HL-60/S4 (cell line): ENCODE results near the gene LCAT.

Experiments used
- in situ Hi-C: fragments of 300-500 bp; cut with MboI; formaldehyde crosslinking; loops from 2 replicates; pipeline ENCODE4 v1.14.3; 2022; ENCODE audit warnings: low sequenced_read_pairs

The LCAT gene

DNA sequence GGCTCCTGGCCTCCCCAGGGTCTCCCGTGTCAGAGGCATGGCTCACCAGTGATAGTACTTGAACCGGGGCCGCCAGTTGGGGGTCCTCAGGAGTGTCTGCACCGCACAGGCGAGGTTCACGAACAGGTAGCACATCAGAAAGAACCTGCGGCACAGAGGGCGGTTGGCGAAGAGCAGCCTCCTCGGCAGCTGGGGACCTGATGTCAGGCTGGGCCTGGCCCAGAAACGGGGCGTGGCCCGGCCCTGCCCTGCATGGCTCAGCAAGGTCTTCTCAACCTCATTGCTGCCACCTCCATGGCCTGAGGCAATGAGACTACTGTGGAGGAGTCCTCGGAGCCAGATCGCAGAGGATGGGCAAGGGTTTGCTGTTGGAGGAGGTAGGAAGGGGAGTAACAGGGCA lies 4.1 kb upstream of the LCAT start:
- in situ Hi-C loops = no loop called here

DNA sequence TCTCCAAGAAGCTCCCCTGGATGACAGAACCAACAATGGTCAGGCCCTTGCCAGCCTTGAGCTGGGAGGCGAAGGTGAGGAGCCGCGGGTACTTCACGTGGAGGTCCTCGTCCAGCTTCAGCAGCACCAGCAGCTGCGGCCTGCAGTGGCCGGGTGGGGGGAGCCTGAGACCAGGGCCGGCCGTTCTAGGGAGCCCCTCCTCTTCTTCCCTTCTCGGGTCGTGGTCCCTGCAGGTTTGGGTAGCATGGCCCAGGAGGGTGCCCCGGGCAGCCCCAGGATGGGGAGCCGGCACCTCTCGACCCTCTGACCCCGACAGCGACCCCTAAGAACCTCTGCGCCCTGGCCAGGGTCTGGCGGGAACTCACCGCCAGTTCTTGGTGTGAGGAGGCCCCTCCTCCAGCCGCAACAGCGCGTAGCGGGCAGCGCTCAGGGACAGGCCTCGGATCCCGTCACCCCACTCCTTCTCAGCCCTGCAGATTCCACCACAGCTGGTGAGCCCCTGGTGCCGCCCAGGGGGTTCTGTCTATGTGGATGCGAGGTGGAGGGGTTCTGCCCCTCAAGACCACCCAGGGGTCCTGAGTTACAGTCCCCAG lies 3.1 kb upstream of the LCAT start:
- in situ Hi-C loops = no loop called here

DNA sequence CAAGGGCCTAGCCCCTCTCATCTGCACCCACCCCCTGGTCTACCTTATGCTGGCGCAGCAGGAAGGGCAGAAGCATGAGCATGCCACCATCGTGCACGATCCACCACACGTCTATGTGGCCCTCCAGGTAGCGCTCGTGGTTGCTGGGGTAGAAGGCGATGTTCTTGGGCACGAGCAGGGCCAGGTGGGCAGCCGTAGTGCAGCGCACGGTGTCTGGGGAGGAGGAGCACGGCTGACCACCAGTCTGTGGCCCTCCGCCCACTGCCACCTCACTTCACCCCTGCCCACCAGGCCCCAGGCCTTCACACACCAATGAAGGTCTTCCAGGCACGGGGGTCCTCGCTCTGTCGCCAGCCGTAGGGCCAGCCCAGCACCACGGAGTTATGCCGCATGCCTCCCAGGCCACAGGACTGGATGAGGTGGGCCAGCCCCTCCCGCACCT lies 2.2 kb upstream of the LCAT start:
- in situ Hi-C loops = no loop called here

DNA sequence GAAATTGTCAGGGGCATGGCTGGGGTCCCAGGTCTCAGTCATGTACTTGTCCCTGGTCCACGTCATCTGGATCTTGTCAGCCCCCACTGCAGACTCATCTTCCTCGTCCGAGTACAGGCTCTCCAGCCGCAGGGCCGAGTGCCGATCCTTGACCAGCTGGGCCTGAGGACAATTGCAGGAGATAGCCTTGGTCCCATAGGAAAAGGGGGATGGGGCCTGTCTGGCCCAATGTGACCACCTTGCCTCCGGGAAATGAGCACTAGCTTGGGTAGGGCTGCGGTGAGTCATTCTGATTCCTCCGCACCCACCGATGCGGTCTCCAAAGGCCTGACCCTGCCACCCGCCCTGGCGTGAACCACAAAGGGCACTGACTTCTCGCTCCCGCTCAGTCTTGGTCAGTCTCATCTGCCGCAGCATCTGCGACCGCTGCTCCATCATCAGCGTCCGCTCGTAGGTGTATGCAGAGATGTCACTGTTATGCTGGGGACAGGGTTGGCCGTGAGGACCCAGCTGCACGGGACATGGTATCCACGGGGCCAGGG lies 1.5 kb upstream of the LCAT start:
- in situ Hi-C loops = no loop called here

DNA sequence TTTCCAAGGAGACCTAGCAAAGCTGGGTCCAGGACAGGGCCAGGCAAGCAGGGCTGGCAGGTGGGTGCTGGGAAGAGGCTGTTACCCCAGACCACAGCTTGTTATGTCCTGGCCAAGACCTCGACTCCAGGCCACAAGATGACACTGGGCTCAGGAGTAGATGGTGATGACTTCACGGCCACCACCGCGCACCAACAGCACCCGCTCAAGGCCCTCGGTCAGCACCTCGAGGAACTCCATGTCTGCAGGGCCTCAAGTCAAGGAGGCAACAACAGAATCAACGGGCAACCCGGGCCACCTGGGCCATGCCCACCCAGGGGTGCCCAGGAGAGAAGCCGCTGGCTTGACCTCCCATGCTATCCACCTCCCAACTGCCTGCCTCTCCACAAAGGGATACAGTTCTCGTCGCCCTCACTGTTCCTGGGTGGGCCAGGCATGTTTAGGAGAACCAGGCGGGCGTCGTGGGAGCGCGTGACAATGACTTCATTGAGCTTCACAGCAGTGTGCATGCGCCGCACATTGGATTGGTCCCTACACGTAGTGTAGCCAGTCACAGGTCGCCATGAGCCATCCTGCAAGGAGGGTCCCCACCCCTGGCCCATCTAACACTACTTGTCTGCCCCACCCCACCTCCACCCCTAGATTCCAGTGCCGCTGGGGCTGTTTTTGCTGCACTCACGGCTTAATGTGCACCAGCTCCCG lies 921 bp upstream of the LCAT start:
- in situ Hi-C loops = no loop called here

GRCh38 chr16:67943256-67943618 lies 683 bp downstream of the LCAT start:
- in situ Hi-C loops = no loop called here

- in situ Hi-C loops = no loop called here
Observed at GRCh38 chr16:67942510-67943255, 1.2 kb downstream of the LCAT start.

DNA sequence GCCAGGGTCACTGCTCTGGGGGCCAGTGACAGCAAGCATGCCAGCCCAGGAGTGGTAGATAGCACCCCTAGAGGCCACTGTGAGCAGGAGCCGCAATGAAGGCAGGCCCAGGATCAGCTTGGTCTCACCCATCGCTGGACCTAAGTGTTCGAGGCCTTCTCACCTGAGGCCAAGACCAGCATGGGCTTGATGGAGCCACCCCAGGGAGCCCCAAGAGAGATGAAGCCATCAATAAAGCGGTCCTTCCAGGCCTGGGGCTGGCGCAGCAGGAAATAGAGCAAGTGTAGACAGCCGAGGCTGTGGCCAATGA lies 1.8 kb downstream of the LCAT start:
- in situ Hi-C loops = no loop called here

DNA sequence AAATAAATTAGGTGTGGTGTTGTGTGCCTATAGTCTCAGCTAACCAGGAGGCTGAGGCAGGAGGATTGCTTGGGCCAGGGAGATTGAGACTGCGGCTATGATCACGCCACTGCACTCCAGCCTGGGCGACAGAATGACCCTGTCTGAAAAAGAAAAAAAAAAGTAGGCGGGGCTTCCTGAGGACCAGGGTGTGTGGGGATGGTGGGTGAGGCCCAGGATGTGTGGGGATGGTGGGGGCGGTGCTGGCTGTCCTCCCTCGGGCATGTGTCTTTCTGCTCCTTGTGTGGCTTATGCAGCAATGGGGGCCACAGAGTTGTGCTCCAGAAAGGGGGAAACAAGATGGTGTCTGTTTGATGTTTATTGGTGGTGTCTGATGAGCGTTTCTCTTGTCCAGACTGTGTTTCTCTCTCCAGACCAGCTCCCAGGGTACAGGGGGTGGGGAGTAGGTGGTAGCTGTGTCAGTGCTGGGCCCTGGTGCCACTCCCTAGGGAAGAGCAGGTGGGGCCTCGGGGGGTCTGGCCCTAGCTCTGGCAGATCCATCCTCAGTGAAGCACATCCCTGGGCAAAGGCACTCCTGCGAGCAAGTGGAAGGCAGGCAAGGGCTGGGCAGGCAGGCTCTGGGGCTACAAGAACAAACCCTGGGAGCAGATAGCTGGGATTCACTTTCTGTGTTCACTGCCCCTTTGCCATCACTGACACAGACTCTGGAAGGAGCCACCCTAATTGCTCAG lies 2.3 kb downstream of the LCAT start:
- in situ Hi-C loops = no loop called here

DNA sequence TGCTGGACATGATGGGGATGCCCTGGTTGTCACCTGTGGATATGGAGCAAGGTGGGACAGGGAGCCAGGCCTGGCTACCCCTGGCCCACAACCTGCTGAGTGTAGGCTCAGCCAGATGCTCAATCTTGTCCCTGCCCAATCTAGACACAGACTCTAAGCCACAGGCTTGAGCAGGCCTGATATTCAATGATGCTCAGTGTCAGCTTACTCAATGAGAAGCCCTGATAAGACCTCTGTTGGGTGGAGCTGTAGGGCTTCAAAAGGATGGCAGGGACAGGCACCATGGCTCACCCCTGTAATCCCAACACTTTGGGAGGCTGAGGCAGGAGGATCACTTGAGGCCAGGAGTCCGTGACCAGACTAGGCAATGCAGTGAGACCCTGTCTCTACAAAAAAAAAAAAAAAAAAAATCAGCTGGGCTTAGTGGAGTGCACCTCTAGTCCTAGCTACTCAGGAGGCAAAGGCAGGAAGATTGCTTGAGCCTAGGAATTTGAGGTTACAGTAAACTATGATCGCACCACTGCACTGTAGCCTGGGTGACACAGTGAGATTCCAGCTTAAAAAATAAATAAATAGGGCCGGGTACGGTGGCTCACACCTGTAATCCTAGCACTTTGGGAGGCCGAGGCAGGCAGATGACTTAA lies 3.4 kb downstream of the LCAT start:
- in situ Hi-C loops = no loop called here

GRCh38 chr16:67939507-67940445 lies 4.1 kb downstream of the LCAT start:
- in situ Hi-C loops = loop anchor here (10.0 kb wide), 1 partner anchor 275 kb away; the partner anchor contains the start of genes ACD, C16orf86, ENKD1 and PARD6A

DNA sequence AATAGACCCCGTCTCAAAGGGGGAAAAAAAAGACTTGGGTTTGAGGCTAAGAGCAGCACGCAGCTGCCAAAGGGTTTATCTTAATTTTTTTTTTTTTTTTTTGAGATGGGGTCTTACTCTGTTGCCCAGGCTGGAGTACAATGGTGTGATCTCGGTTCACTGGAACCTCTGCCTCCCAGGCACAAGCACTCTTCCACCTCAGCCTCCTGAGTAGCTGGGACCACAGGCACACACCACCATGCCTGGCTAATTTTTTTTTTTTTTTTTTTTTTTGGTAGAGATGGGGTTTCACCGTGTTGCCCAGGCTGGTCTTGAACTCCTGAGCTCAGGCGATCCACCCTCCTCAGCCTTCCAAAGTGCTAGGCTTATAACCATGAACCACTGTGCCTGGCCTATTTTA lies 6.2 kb downstream of the LCAT start:
- in situ Hi-C loops = loop anchor here (10.0 kb wide), 1 partner anchor 273 kb away; the partner anchor contains the start of genes ACD, C16orf86, ENKD1 and PARD6A

- in situ Hi-C loops = loop anchor here (10.0 kb wide), 1 partner anchor 272 kb away; the partner anchor contains the start of genes ACD, C16orf86, ENKD1 and PARD6A
Observed at GRCh38 chr16:67936880-67937605, 6.9 kb downstream of the LCAT start.

DNA sequence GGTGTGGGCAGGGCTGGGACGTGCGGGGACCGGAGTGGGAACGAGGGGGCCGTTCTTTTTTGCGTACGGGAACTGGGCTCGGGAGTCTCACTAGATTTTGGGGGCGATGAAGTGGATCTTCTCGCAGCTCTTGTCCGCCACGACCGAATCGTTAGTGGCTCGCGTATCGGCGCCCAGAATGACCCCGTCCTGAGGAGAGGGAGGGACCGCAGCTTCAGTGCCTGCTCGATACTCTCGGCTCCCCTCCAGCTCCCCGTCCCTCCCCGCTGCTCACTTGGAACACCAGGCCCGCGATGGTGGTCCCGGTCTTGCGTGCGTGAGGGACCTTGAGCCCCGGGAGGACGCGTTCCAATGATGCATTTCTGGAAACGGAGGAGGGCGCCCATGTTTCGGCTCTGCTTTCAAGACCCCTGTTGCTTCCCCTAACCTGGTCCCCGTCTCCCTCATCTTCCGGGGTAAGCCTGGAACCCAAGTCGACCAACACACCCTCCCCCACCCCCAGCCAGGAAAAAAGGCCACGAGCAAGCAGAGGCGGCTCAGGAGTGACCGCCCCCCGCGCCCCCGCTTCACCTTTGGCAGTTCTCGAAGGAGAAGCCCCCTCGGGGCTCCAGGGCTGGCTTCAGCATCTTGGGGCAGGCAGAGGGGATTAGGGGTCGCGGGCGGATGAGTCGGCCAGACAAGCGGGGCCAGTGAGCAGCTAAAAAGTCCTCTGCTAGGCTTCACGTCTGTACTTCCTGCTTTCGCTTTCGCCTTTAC lies 7.6 kb downstream of the LCAT start, which contains the start of gene PSMB10:
PSMB10 (minus strand) TSS at position 727 of the 756 bp plus-strand sequence; CDS start at position 626, 101 bp downstream.
- in situ Hi-C loops = loop anchor here (10.0 kb wide), 1 partner anchor 272 kb away; the partner anchor contains the start of genes ACD, C16orf86, ENKD1 and PARD6A

GRCh38 chr16:67935402-67936123 lies 8.4 kb downstream of the LCAT start:
- in situ Hi-C loops = loop anchor here (10.0 kb wide), 1 partner anchor 271 kb away; the partner anchor contains the start of genes ACD, C16orf86, ENKD1 and PARD6A

DNA sequence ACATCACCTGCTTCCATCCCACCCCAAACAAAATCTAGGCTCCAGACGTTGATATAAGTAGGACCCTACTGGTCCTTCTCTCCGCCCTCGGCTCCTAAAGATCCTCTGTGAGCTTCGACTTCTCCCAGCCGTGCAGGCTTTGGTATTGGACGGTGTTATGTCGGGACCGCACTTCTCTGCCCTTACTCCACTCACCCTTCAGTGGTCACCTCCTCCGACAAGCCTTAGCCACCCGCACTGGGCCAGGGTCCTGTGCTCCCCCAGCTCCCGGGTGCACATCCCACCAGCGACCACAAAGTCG lies 8.9 kb downstream of the LCAT start:
- in situ Hi-C loops = loop anchor here (10.0 kb wide), 1 partner anchor 270 kb away; the partner anchor contains the start of genes ACD, C16orf86, ENKD1 and PARD6A
